HFFc6 (cell line): ENCODE results near the gene NSMCE1. TPM values are rescaled to one million over a fixed set of nuclear protein-coding genes. Genes with fewer than 3 reads are reported as not detected.

Experiments
- DNase-seq: peaks from one replicate; pipeline ENCODE4 v3.0.0-alpha.2; 2018
- H3K27ac Mint-ChIP-seq: 2 replicates; pipeline ENCODE4 v1.8.0; 2020; ENCODE audit warnings: mild to moderate bottlenecking, mixed read lengths
- H3K27me3 Mint-ChIP-seq: 2 replicates; pipeline ENCODE4 v1.8.0; 2021; ENCODE audit warnings: mild to moderate bottlenecking, moderate library complexity, mixed read lengths; ENCODE audit not compliant: insufficient read depth
- H3K36me3 Mint-ChIP-seq: 2 replicates; pipeline ENCODE4 v1.8.0; 2021; ENCODE audit warnings: low read depth, mixed read lengths
- H3K4me1 Mint-ChIP-seq: 2 replicates; pipeline ENCODE4 v1.8.0; 2020; ENCODE audit warnings: low read depth, mixed read lengths
- H3K4me3 Mint-ChIP-seq: 2 replicates; pipeline ENCODE4 v1.8.0; 2020; ENCODE audit warnings: mild to moderate bottlenecking, moderate library complexity, mixed read lengths
- H3K9me3 Mint-ChIP-seq: 2 replicates; pipeline ENCODE4 v1.8.0; 2020; ENCODE audit warnings: mild to moderate bottlenecking, mixed read lengths
- total RNA-seq, 6 experiments: library from RNA; stranded (reverse); fragmentation: NEBNext Ultra II Directional; extraction: Animal tissue kit (Norgen Biotek cat#: 25700); gene quantifications; 2 replicates in 1 of 6; 3 replicates in 5 of 6; pipeline ENCODE4 v1.2.3, GENCODE V29; 2021
- TF ChIP-seq, protein P1 (sequence below): fragments of 200-600 bp; sonication (generic); IDR thresholded peaks from 2 replicates; pipeline ENCODE4 v1.5.0; 2021; ENCODE audit warnings: antibody characterized with exemption, mild to moderate bottlenecking

Gene NSMCE1
- total RNA-seq, 6 experiments from 2014 or later, result 63.6 to 71.3 (median 66.5) TPM

DNA sequence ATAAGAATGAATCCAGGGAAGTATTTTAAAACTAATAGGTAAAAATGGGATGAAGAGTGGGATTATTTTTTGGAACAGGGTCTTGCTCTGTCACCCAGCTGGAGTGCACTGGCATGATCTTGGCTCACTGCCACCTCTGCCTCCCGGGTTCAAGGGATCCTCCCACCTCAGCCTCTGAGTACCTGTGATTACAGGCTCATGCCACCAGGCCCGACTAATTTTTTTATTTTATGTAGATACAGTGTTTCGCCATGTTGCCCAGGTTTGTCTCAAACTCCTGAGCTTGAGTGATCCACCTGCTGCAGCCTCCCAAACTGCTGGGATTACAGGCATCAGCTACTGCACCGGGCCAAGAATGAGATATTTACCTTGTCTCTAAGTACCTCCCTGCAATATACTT, 22.1 kb downstream of the NSMCE1 start:
- Mint-ChIP-seq H3K27me3 (peaks cover 3% of the 10 kb centered on the region; the same call in 1 of the 2 replicates), H3K27ac (peak overlapping the region; percentile 81), H3K36me3 (peaks cover 12% of the 10 kb centered on the region), H3K9me3 (no peaks in the 10 kb centered on the region), H3K4me1 (peaks cover 90% of the 10 kb centered on the region), H3K4me3 (no peak overlapping the region)
- TF ChIP-seq, protein P1, sequence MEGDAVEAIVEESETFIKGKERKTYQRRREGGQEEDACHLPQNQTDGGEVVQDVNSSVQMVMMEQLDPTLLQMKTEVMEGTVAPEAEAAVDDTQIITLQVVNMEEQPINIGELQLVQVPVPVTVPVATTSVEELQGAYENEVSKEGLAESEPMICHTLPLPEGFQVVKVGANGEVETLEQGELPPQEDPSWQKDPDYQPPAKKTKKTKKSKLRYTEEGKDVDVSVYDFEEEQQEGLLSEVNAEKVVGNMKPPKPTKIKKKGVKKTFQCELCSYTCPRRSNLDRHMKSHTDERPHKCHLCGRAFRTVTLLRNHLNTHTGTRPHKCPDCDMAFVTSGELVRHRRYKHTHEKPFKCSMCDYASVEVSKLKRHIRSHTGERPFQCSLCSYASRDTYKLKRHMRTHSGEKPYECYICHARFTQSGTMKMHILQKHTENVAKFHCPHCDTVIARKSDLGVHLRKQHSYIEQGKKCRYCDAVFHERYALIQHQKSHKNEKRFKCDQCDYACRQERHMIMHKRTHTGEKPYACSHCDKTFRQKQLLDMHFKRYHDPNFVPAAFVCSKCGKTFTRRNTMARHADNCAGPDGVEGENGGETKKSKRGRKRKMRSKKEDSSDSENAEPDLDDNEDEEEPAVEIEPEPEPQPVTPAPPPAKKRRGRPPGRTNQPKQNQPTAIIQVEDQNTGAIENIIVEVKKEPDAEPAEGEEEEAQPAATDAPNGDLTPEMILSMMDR, result no peak
- DNase-seq, result no peak

DNA sequence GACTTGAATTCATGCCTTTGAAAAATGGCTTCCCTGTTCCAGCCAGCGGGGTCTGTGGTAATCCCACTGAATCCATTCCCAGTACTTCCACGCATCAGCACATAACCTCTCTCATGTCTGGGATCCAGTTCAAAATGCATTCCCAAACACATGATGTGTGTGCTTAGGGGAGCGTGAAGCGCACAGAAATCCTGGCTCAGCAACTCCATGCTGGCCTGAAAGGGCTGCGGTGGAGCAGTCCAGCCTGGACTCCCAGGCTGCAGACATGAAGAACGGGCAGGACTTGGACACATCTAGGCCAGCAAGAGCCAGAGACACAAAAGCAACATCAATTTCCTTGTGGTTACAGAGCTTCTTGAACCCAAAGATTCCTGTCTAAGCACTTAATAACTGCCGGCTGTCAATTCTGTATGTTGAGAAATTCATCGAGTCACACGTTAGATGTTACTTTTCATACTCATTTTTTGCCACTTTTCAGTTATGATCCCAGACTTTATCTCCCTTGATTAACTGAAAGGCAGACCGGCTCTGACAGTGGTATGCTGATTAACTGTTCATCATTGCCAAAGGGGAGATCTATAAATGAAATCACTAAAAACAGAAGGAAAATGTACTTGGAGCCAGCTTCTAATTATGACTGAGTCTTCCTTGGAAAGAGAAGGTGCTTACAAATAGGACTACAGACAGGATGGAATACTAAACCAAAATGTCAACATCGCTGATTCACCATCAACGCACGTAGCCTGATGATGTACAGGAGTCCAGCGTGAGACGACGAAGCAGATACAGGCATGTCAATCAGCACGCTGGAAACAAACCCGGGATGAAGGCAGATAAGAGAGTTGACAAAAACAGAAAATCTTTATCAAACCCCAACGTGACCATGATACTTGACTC, 23.0 kb downstream of the NSMCE1 start:
- Mint-ChIP-seq H3K4me3 (peak overlapping the region; percentile 74), H3K4me1 (peaks cover 96% of the 10 kb centered on the region), H3K27me3 (peaks cover 3% of the 10 kb centered on the region; the same call in 1 of the 2 replicates), H3K9me3 (no peaks in the 10 kb centered on the region), H3K36me3 (peaks cover 8% of the 10 kb centered on the region; the same call in 1 of the 2 replicates), H3K27ac (peak overlapping the region; percentile 81)
- TF ChIP-seq, protein P1, result no peak
- DNase-seq, result peak; percentile 84

DNA sequence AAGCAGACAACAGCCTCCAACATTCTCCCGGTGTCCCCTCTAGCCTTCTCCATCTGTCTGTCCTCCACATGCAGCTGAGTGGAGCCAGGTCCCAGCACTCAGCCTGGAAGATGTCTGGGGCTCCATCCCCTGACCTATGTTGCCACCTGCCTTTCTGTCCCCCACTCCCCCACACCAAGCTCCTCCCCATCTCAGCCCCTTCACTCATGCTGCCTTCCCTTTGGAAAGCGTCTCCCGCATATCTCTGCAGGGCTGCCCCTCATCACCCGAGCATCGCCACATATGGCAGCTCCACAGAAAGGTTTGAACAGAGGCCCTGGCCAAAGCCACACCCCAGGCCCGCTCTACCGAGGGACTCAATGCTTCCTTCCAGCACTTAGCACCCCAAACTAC, 24.2 kb downstream of the NSMCE1 start:
- TF ChIP-seq, protein P1, result no peak
- peaks cover 94% of the 10 kb centered on the region for H3K4me1 Mint-ChIP-seq
- no peak for DNase-seq
- peak overlapping the region; percentile 81 for H3K27ac Mint-ChIP-seq
- H3K4me3 Mint-ChIP-seq, result no peak overlapping the region
- H3K36me3 Mint-ChIP-seq, result no peaks in the 10 kb centered on the region; the same call in 1 of the 2 replicates
- no peaks in the 10 kb centered on the region for H3K9me3 Mint-ChIP-seq
- H3K27me3 Mint-ChIP-seq, result peaks cover 3% of the 10 kb centered on the region; the same call in 1 of the 2 replicates

DNA sequence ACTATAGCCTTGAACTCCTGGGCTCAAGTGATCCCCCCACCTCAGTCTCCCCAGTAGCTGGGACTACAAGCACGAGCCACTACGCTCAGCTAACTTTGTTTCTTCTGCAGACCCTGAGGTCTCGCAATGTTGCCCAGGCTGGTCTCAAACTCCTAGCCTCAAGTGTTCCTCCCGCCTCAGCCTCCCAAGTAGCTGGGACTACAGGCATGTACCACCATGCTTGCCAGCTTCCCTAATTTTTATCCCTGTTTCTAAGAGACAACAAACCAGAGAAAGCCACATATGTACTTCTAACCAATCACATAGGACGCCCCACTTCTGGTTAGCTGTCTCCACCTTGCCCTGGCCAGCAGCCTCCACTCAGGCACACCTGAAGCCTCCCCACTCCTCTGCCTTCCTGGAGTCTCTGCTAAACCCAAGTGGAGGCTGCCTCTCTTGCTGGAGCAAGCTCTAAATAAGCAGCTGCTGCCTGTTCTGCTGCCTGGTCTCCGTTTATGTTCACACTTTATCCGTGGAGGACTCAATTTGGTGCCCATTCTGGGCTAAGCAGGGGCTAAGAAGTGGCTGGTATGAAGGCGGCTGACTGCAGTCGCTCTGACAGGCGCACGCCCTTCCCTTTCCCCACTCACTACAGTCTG, 24.7 kb downstream of the NSMCE1 start:
- Mint-ChIP-seq H3K36me3 (no peaks in the 10 kb centered on the region; the same call in 1 of the 2 replicates), H3K27me3 (peaks cover 3% of the 10 kb centered on the region; the same call in 1 of the 2 replicates), H3K27ac (peak overlapping the region; percentile 81), H3K4me3 (peak overlapping the region; percentile 28; the same call in 1 of the 2 replicates), H3K9me3 (no peaks in the 10 kb centered on the region), H3K4me1 (peaks cover 89% of the 10 kb centered on the region)
- TF ChIP-seq, protein P1, result no peak
- DNase-seq, result no peak

DNA sequence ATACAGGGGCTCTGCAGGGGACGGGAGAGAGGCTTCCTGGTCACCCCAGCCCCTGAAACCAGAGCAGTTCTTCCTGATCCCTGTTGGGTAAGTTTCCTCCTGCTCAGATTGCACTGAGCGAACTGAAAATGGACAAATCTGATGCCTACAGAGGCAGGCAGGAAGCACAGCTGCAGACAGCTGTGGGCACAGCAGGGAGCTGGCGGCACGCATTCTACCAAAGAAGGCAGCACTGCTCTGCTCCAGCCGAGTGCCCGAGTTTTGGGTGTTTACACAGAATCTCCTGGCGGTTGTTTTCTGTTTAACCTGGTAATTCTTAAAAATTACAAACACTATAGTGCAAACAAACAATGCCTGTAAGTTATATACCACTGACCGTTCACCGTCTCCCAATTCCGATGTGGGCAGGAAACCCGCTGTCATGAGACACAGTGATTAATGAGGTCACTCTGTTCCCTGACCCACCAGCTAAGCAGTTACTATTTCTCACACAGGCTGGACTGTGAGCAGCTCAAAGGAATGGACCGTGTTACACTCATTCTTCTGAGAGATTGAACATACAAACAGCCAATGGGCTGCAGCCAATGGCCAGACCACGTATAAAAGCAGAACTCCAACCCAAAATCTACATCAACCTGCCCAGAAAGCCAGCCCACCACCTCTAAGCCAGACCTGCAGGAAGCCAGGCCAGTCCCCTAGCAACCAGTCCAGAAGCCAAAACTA, 25.5 kb downstream of the NSMCE1 start:
- Mint-ChIP-seq H3K4me3 (peak overlapping the region; percentile 76), H3K27me3 (peaks cover 1% of the 10 kb centered on the region; the same call in 1 of the 2 replicates), H3K27ac (peak overlapping the region; percentile 81), H3K4me1 (peaks cover 89% of the 10 kb centered on the region), H3K36me3 (no peaks in the 10 kb centered on the region; the same call in 1 of the 2 replicates), H3K9me3 (no peaks in the 10 kb centered on the region)
- TF ChIP-seq, protein P1, result peak; percentile 26
- peak; percentile 92 for DNase-seq
